Astrocyte (in vitro differentiated cells and primary cell): ENCODE measurements around the gene TAF15.

Source experiments
- CTCF ChIP-seq: IDR thresholded peaks from 2 replicates; pipeline ENCODE4 v1.5.1; 2011; ENCODE audit warnings: low read depth, mild to moderate bottlenecking, inconsistent platforms, low read length, moderate library complexity; ENCODE audit not compliant: insufficient read depth
- EZH2 ChIP-seq: IDR thresholded peaks from 2 replicates; pipeline ENCODE4 v1.6.1; 2012; ENCODE audit warnings: mild to moderate bottlenecking, low read length, inconsistent platforms; ENCODE audit not compliant: insufficient read depth

- TF ChIP-seq CTCF (no peak), EZH2 (no peak)
Measured at GRCh38 chr17:35890774-35891155, 81.5 kb downstream of the TAF15 start.
